HG03066 (cell line): ENCODE results near the gene RIC1.
A peak's percentile ranks its signal among the peaks of the same experiment; 100 is the strongest.
"Not testable (repeated sequence)": the region's sequence is repeated elsewhere in the genome, so short reads cannot be mapped to it uniquely, and the experiment has no call there.

Source experiments
- ATAC-seq: cut with Tn5 transposase; IDR thresholded peaks from one replicate; pipeline ENCODE4 v1.9.1; 2021; ENCODE audit warnings: low read depth; ENCODE audit not compliant: unreplicated experiment

RIC1 gene

GRCh38 chr9:5720151-5720550 is 91.2 kb downstream of the RIC1 start:
- no peak for ATAC-seq

- ATAC-seq: no peak
These were observed 92.6 kb downstream of the RIC1 start for GRCh38 chr9:5721279-5722087.

- ATAC-seq: not testable (repeated sequence)
These were observed 93.8 kb downstream of the RIC1 start for GRCh38 chr9:5722679-5723078.

GRCh38 chr9:5735072-5735471 is 106.2 kb downstream of the RIC1 start:
- ATAC-seq: no peak

GRCh38 chr9:5736563-5737346 is 107.8 kb downstream of the RIC1 start:
- no peak for ATAC-seq

- no peak for ATAC-seq
These were observed 114.2 kb downstream of the RIC1 start for GRCh38 chr9:5743109-5743508.

GRCh38 chr9:5748438-5748837 is 119.5 kb downstream of the RIC1 start:
- ATAC-seq: no peak

GRCh38 chr9:5749306-5749705 is 120.4 kb downstream of the RIC1 start:
- ATAC-seq: no peak

- ATAC-seq: no peak
These were observed 121.7 kb downstream of the RIC1 start for GRCh38 chr9:5750569-5750968.

GRCh38 chr9:5756633-5757032 is 127.7 kb downstream of the RIC1 start:
- no peak for ATAC-seq

- ATAC-seq: no peak
These were observed 131.4 kb downstream of the RIC1 start for GRCh38 chr9:5760338-5760737.

- ATAC-seq: no peak
These were observed 133.5 kb downstream of the RIC1 start for GRCh38 chr9:5762421-5762820.

- peak; percentile 89 for ATAC-seq
These were observed 135.4 kb downstream of the RIC1 start for GRCh38 chr9:5764130-5764868.

- peak; percentile 64 for ATAC-seq
These were observed 139.3 kb downstream of the RIC1 start for GRCh38 chr9:5767968-5768932.

GRCh38 chr9:5773324-5773999 is 144.6 kb downstream of the RIC1 start:
- ATAC-seq: no peak

- no peak for ATAC-seq
These were observed 149.9 kb downstream of the RIC1 start for GRCh38 chr9:5778805-5779204.

GRCh38 chr9:5779705-5780218 is 150.9 kb downstream of the RIC1 start:
- ATAC-seq: not testable (repeated sequence)

- not testable (repeated sequence) for ATAC-seq
These were observed 154.5 kb downstream of the RIC1 start for GRCh38 chr9:5783420-5783819.

GRCh38 chr9:5783982-5784381 is 155.1 kb downstream of the RIC1 start:
- ATAC-seq: no peak
